Aorta (tissue), 5 donors: ENCODE measurements around the gene TNP2. TPM values are rescaled to one million over a fixed set of nuclear protein-coding genes. Genes with fewer than 3 reads are reported as not detected.
"Not testable (repeated sequence)": the region's sequence is repeated elsewhere in the genome, so short reads cannot be mapped to it uniquely, and the experiment has no call there.

ENCODE experiments used
- ATAC-seq: fragments of 200-7000 bp; cut with Tn5 transposase; one replicate; pipeline ENCODE4 v1.9.1; 2022; ENCODE audit warnings: moderate library complexity; ENCODE audit not compliant: low FRiP score
- DNase-seq, 2 donors: peaks; one replicate each; pipeline ENCODE4 v3.0.0-alpha.2; 2020
- H3K27ac ChIP-seq, 2 donors: one replicate each; pipeline ENCODE4 v1.5.1; 2013; ENCODE audit warnings: low read length in 2 of 2, mild to moderate bottlenecking in 2 of 2, moderate library complexity in 2 of 2, control low read depth in 1 of 2, inconsistent platforms in 1 of 2, low read depth in 1 of 2
- H3K27me3 ChIP-seq, 2 donors: one replicate each; pipeline ENCODE4 v1.6.1; 2013; ENCODE audit warnings: control low read depth in 1 of 2, low read length in 1 of 2, mild to moderate bottlenecking in 1 of 2, moderate library complexity in 1 of 2; ENCODE audit not compliant: insufficient read depth in 2 of 2, control insufficient read depth in 1 of 2
- H3K36me3 ChIP-seq, 2 donors: one replicate each; pipeline ENCODE4 v1.6.1; 2013; ENCODE audit warnings: control low read depth in 1 of 2, low read length in 1 of 2, mild to moderate bottlenecking in 1 of 2; ENCODE audit not compliant: insufficient read depth in 2 of 2, control insufficient read depth in 1 of 2
- H3K4me1 ChIP-seq, 2 donors: one replicate each; pipeline ENCODE4 v1.6.1; 2013; ENCODE audit warnings: low read length in 2 of 2, control low read depth in 1 of 2, mild to moderate bottlenecking in 1 of 2, moderate library complexity in 1 of 2; ENCODE audit not compliant: insufficient read depth in 2 of 2, control insufficient read depth in 1 of 2
- H3K4me3 ChIP-seq, 2 donors: one replicate each; pipeline ENCODE4 v1.5.1; 2013; ENCODE audit warnings: low read length in 2 of 2, control low read depth in 1 of 2, mild to moderate bottlenecking in 1 of 2
- H3K9me3 ChIP-seq: one replicate; pipeline ENCODE4 v1.6.1; 2013; ENCODE audit warnings: mild to moderate bottlenecking, low read length; ENCODE audit not compliant: control insufficient read depth
- WGBS, 2 donors: extraction: QIAGEN DNeasy Blood & Tissue Kit; methylation state at CpG; one replicate each; pipeline ENCODE4 v1.1.7; 2013; 5-methylcytosine and 5-hydroxymethylcytosine counted together
- intact Hi-C, 2 donors: fragments of 100-400 bp; cut with DNase I; formaldehyde crosslinking; loops; one replicate each; pipeline versions ENCODE4 v1.14.2 to v1.15.0; 2022
- polyA plus RNA-seq, 2 donors: library from polyadenylated mRNA; stranded (reverse); fragments of 200-250 nt; gene quantifications; one replicate each; pipeline ENCODE4 v1.2.3, GENCODE V29; 2013
- total RNA-seq, 2 donors: library from RNA; stranded (reverse); fragmentation: NEBNext Ultra II Directional; extraction: Animal tissue kit (Norgen Biotek cat#: 25700); gene quantifications; one replicate each; pipeline ENCODE4 v1.2.1, GENCODE V29; 2021
- donor health status: healthy with polysubstance abuse.
- donor health status: Bipolar disorder and iron deficiency.
- donor health status: DM: no; HTN: no; CAD: no.
- donor health status: DM: no; HTN: no; CAD: no.
- donor health status: DM: yes; HTN: yes; CAD: no.

Gene TNP2
- total and polyA plus RNA-seq, 4 donors: not detected

DNA sequence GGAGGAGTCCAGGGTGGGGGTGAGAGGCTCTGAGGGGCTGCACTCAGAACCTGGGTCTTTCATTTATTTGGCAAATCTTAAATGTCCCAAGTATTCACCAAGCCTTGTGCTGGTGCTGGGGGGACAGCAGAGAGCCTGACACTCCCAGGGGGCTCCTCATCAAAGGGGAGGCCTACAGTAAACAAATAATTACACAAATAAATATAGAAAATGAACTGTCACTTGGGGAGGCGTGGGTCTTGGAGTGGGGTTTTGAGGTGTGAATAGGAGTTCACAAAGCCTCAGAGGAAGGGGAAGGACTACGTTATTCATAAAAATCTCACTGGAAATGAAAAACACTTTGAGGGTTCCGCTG is 27.2 kb upstream of the TNP2 start:
- ATAC-seq (no peak), DNase-seq (no peak)
- no peaks in the 10 kb centered on the region for H3K36me3 ChIP-seq
- H3K27me3 ChIP-seq: no peaks in the 10 kb centered on the region
- H3K27ac ChIP-seq: no peak overlapping the region
- H3K9me3 ChIP-seq: no peaks in the 10 kb centered on the region
- intact Hi-C loops: no loop called here
- no peak overlapping the region for H3K4me3 ChIP-seq
- no peaks in the 10 kb centered on the region for H3K4me1 ChIP-seq
- 61 to 69% methylated on average over 3 of the region's 3 CpGs for WGBS, 2 donors

DNA sequence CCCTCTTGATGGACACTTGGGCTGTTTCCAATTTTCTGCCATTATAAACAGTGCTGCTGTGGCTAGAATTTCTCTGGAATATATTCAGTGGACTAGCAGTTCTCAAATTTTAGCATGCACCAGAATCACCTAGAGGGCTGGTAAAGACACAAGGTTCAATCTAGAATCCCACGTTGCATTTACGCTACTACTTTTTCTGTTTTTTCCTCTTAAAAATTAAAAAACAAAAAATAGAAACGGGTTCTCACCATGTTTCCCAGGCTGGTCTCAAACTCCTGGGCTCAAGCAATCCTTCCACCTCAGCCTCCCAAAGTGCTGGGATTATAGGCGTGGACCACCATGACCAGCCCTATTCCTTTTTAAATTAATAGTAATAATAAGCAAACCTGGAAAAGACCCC is 26.5 kb upstream of the TNP2 start:
- no peaks in the 10 kb centered on the region for H3K4me1 ChIP-seq
- intact Hi-C loops: no loop called here
- H3K4me3 ChIP-seq: no peak overlapping the region
- 89 to 92% methylated on average over 4 of the region's 4 CpGs for WGBS, 2 donors
- DNase-seq: no peak
- no peaks in the 10 kb centered on the region for H3K36me3 ChIP-seq
- H3K27me3 ChIP-seq: no peaks in the 10 kb centered on the region
- H3K9me3 ChIP-seq: no peaks in the 10 kb centered on the region
- ATAC-seq: no peak
- no peak overlapping the region for H3K27ac ChIP-seq

DNA sequence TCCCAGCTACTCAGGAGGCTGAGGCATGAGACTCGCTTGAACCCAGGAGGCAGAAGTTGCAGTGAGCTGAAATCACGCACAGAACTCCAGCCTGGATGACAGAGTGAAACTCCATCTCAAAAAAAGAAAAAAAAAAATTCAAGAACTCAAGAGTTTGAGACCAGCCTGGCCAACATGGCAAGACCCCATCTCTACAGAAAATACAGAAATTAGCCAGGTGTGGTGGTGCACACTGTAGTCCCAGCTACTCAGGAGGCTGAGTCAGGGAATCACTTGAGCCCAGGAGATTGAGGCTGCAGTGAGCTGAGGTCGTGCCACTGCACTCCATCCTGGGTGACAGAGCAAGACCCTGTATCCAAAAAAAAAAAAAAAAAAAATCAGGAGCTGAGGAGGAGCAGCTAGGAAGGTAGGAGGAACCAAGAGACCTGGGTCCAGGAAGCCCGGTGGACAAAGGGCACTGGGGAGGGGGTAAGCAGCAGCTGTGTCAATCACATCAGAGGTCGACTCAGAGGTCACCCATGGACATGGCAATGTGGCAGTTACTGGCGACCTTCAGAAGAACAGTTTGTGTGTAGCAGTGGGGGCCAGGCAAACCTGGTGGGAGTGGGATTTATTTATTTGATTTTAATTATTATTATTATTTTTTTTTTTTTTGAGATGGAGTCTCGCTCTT is 23.1 kb upstream of the TNP2 start:
- no peak overlapping the region for H3K4me3 ChIP-seq
- no peak for ATAC-seq
- intact Hi-C loops: no loop called here
- no peaks in the 10 kb centered on the region for H3K27me3 ChIP-seq
- H3K4me1 ChIP-seq: no peaks in the 10 kb centered on the region
- no peaks in the 10 kb centered on the region for H3K9me3 ChIP-seq
- no peaks in the 10 kb centered on the region for H3K36me3 ChIP-seq
- no peak overlapping the region for H3K27ac ChIP-seq
- no peak for DNase-seq
- WGBS, 2 donors: 89 to 92% methylated on average over 7 of the region's 7 CpGs

DNA sequence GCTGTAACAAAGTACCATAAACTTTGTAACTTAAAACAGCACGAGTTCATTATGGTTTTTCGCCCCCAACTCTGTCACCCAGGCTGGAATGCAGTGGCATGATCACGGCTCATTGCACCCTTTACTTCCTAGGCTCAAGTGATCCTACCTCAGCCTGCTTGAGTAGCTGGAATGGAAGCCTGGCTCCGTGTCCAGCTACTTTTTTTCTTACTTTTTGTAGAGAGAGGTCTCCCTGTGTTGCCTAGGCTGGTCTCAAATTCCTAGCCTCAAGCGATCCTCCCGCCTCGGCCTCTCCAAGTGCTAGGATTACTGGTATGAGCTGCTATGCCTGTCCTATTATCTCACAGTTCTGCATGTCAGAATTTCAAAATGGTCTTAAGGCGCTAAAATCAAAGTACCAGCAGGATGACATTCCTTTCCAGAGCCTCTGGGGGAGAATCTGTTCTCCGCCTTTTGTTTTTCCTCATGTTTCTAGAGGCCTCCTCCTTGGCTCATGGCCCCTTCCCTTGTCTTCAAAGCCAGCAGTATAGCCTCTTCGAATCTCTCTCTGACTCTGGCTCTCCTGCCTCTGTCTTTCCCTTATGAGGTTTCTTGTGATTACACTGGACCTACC is 22.1 kb upstream of the TNP2 start:
- 79 to 80% methylated on average over 10 of the region's 10 CpGs for WGBS, 2 donors
- Histone ChIP-seq H3K27me3 (no peaks in the 10 kb centered on the region), H3K36me3 (no peaks in the 10 kb centered on the region), H3K9me3 (no peaks in the 10 kb centered on the region), H3K4me3 (no peak overlapping the region), H3K4me1 (no peaks in the 10 kb centered on the region), H3K27ac (no peak overlapping the region)
- ATAC-seq (no peak), DNase-seq (no peak)
- intact Hi-C loops: no loop called here

DNA sequence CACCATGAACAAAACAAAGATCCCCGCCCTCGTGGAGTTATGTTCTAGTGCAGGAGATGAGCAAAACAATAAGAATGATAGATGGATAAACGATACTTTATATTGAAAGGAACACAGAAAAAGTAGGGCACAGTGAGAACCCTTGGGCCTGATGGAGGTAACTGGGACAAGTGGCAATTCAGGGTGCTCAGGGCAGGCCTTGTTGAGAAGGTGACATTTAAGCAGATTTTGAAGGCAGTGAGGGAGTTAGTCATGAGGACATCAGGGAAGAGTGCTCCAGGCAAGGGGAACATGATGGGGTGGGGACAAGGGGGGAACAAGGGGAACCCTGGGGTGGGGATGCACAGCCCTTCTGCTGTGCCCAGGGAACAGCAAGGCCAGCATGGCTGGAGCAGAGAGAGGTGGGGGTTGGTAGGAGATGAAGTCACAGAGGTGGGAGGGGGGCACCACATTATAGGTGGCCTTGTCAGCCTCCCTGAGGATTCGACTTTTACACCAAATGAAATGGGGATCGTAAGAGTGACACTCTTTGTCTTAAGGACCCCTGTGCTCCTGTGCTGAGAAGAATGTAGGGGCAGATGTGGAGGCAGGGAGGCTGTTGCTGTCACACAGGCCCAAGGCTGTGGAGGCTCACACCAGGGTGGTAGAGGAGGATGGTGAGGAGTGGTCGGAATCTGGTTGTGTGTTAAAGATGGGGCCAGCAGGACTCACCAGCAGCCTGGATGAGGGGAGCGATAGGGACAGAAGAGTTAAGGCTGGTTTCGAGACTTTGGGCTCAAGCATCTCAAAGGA is 21.2 kb upstream of the TNP2 start:
- H3K36me3 ChIP-seq: no peaks in the 10 kb centered on the region
- no peak for DNase-seq
- intact Hi-C loops: no loop called here
- no peaks in the 10 kb centered on the region for H3K4me1 ChIP-seq
- no peaks in the 10 kb centered on the region for H3K9me3 ChIP-seq
- no peak for ATAC-seq
- no peaks in the 10 kb centered on the region for H3K27me3 ChIP-seq
- no peak overlapping the region for H3K27ac ChIP-seq
- WGBS, 2 donors: 96 to 97% methylated on average over 8 of the region's 8 CpGs
- no peak overlapping the region for H3K4me3 ChIP-seq

DNA sequence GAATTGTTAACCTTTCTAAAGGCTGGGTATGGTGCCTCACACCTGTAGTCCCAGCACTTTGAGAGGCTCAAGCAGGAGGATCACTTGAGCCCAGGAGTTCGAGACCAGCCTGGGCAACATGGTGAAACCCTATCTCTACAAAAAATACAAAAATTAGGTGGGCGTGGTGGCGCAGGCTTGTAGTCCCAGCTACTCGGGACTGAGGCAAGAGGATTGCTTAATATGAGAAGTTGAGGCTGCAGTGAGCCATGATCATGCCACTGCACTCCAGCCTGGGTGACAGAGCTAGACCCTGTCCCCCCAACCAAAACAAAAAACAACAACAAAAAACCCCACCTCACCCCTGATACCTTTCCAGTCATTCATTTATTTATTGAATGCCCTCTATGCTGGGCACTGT is 20.6 kb upstream of the TNP2 start:
- H3K9me3 ChIP-seq, ATAC-seq, H3K36me3 ChIP-seq, H3K27me3 ChIP-seq, H3K4me1 ChIP-seq, H3K4me3 ChIP-seq, intact Hi-C loops, H3K27ac ChIP-seq, DNase-seq: not testable (repeated sequence)
- 91 to 93% methylated on average over 4 of the region's 4 CpGs for WGBS, 2 donors

DNA sequence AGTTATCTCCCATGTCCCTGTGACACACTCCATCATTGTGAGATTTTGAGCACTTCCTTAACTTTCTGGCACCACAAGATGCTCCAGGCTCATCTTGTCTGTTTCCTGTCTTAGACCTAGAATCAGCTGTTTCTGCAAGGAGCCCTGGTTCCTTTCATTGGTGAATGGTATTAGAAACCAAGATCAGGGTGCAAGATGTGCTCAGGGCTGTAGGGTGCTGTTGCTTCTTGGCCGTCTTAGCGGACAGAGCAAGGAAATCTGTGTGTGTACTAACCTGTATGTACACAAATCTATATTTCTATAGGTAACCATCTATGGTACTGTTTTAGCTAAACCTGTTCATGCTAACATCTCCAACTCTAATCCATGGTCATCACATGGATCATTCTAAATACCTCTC is 20.1 kb upstream of the TNP2 start:
- DNase-seq: no peak
- Histone ChIP-seq H3K4me3 (no peak overlapping the region), H3K27me3 (no peaks in the 10 kb centered on the region), H3K4me1 (no peaks in the 10 kb centered on the region), H3K9me3 (no peaks in the 10 kb centered on the region), H3K36me3 (no peaks in the 10 kb centered on the region), H3K27ac (no peak overlapping the region)
- 99 to 100% methylated on average over 2 of the region's 2 CpGs for WGBS, 2 donors
- no peak for ATAC-seq
- intact Hi-C loops: no loop called here

DNA sequence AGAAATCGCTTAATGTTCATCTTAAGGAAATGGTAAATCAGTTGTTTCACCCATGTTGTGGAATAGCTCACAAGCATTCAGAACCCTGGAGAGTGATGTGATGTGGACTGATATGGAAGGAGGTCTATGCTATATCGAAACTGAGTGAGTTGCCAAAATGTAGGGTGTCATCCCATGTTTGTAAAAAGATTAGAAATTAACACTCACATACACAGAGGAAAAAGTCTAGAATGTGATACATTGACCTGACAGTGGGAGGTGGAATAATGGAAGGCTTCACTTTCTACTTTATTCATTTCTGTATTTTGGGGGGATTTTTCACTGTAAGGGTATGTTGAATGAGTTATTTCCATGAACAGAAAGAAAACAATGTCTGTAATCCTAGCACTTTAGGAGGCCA is 16.7 kb upstream of the TNP2 start:
- ATAC-seq: no peak
- Histone ChIP-seq H3K4me1 (no peaks in the 10 kb centered on the region), H3K27me3 (no peaks in the 10 kb centered on the region), H3K27ac (no peak overlapping the region), H3K4me3 (no peak overlapping the region), H3K9me3 (no peaks in the 10 kb centered on the region), H3K36me3 (no peaks in the 10 kb centered on the region)
- DNase-seq: no peak
- intact Hi-C loops: no loop called here
- WGBS, 2 donors: 89 to 90% methylated on average over 2 of the region's 2 CpGs

DNA sequence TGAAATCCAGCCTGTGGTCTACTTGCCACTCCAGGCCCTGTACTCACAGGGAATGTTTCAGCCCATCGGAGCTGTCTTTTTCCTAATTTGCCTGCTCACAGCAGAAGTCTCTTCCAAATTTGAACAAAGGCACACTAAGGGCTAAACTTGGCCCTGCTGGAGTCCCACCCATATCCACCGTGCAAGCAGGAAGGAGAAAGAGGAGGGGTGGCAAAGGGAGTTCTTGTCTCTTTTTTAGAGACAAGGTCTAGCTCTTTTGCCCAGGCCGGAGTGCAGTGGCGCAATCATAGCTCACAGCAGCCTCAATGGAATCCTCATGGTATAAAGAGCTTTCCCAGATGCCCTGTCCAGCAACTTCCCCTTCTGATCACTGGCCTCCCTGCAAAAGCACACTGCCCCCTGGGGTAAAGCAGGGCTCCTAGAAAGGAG is 14.7 kb upstream of the TNP2 start:
- Histone ChIP-seq H3K9me3 (no peaks in the 10 kb centered on the region), H3K4me3 (no peak overlapping the region), H3K27ac (no peak overlapping the region), H3K36me3 (no peaks in the 10 kb centered on the region), H3K4me1 (no peaks in the 10 kb centered on the region), H3K27me3 (no peaks in the 10 kb centered on the region)
- WGBS, 2 donors: 50 to 51% methylated on average over 4 of the region's 4 CpGs
- peak in 1 of 2 donors; percentile 52 for DNase-seq
- intact Hi-C loops: no loop called here
- no peak for ATAC-seq
